Common myeloid progenitor, CD34-positive (primary cell): ENCODE measurements around the gene TAAR1.

Experiments
- CTCF ChIA-PET: fragments of 350-600 bp; sonication (Branson Sonifier 250); formaldehyde crosslinking; loops from one replicate; lab custom pipeline; 2021; ENCODE audit warnings: antibody characterized with exemption; lab: Charles Lee
- POLR2A ChIA-PET: fragments of 350-600 bp; sonication (Branson Sonifier 250); formaldehyde crosslinking; loops from one replicate; lab custom pipeline; 2021; ENCODE audit warnings: antibody characterized with exemption; lab: Charles Lee
- DNase-seq, 3 donors: peaks; one replicate each; pipeline versions ENCODE4 v3.0.0 to v3.0.0-alpha.2; 2013
- H3K27ac ChIP-seq, 2 experiments: 1 replicate in 1 of 2; 2 replicates in 1 of 2; pipeline ENCODE4 v1.7.0; 2013; ENCODE audit warnings: inconsistent platforms in 2 of 2, low read length in 2 of 2, mild to moderate bottlenecking in 2 of 2, low read depth in 1 of 2, moderate library complexity in 1 of 2; ENCODE audit not compliant: severe bottlenecking in 2 of 2, insufficient read depth in 1 of 2, poor library complexity in 1 of 2
- H3K27me3 ChIP-seq, 5 experiments: replicated peaks in 2 of 5; 1 replicate in 3 of 5; 2 replicates in 2 of 5; pipeline versions ENCODE4 v1.6.1 to v1.7.0; 2013; ENCODE audit warnings: low read length in 4 of 5, mild to moderate bottlenecking in 2 of 5, moderate library complexity in 2 of 5, inconsistent platforms in 1 of 5; ENCODE audit not compliant: insufficient read depth in 5 of 5, control insufficient read depth in 4 of 5
- H3K36me3 ChIP-seq, 4 experiments: 1 replicate in 2 of 4; 2 replicates in 2 of 4; pipeline versions ENCODE4 v1.6.1 to v1.7.0; 2013; ENCODE audit warnings: low read length in 3 of 4, control low read depth in 1 of 4, mild to moderate bottlenecking in 1 of 4; ENCODE audit not compliant: control insufficient read depth in 4 of 4, insufficient read depth in 4 of 4
- H3K4me1 ChIP-seq, 4 experiments: 1 replicate in 3 of 4; 2 replicates in 1 of 4; pipeline versions ENCODE4 v1.6.1 to v1.7.1; 2013; ENCODE audit warnings: low read length in 3 of 4, mild to moderate bottlenecking in 3 of 4, control low read depth in 1 of 4, inconsistent platforms in 1 of 4, moderate library complexity in 1 of 4; ENCODE audit not compliant: control insufficient read depth in 4 of 4, insufficient read depth in 4 of 4; ENCODE audit errors: control extremely low read depth in 1 of 4
- H3K4me3 ChIP-seq, 7 experiments: 1 replicate in 4 of 7; 2 replicates in 3 of 7; pipeline versions ENCODE4 v1.5.1 to v1.7.0; 2013; ENCODE audit warnings: mild to moderate bottlenecking in 7 of 7, low read length in 6 of 7, moderate library complexity in 6 of 7, inconsistent platforms in 2 of 7, low read depth in 2 of 7, control low read depth in 1 of 7; ENCODE audit not compliant: insufficient read depth in 4 of 7, control insufficient read depth in 1 of 7; ENCODE audit errors: extremely low read depth in 1 of 7
- H3K9me3 ChIP-seq, 5 experiments: 1 replicate in 4 of 5; 2 replicates in 1 of 5; pipeline versions ENCODE4 v1.6.1 to v1.7.1; 2013; ENCODE audit warnings: low read length in 4 of 5, mild to moderate bottlenecking in 2 of 5, inconsistent platforms in 1 of 5, low read depth in 1 of 5, moderate library complexity in 1 of 5; ENCODE audit not compliant: control insufficient read depth in 4 of 5, insufficient read depth in 2 of 5; ENCODE audit errors: control extremely low read depth in 1 of 5
- WGBS: methylation state at CpG from one replicate; pipeline ENCODE4 v1.1.5; 2013; ENCODE audit not compliant: insufficient coverage; 5-methylcytosine and 5-hydroxymethylcytosine counted together

TAAR1 gene

GRCh38 chr6:132693478-132693877 lies 34.5 kb upstream of the TAAR1 start:
- Histone ChIP-seq H3K4me1 (no peaks in the 10 kb centered on the region), H3K9me3 (peaks cover 0 to 15% (median 4%) of the 10 kb centered on the region in 5 experiments), H3K27me3 (no peaks in the 10 kb centered on the region), H3K27ac (no peak overlapping the region), H3K36me3 (peaks cover 0 to 2% (median 0%) of the 10 kb centered on the region in 4 experiments), H3K4me3 (no peak overlapping the region)
- WGBS = 78% methylated on average over 3 of the region's 3 CpGs
- no peak for DNase-seq
- CTCF ChIA-PET = no interaction called here
- POLR2A ChIA-PET = no interaction called here

DNA sequence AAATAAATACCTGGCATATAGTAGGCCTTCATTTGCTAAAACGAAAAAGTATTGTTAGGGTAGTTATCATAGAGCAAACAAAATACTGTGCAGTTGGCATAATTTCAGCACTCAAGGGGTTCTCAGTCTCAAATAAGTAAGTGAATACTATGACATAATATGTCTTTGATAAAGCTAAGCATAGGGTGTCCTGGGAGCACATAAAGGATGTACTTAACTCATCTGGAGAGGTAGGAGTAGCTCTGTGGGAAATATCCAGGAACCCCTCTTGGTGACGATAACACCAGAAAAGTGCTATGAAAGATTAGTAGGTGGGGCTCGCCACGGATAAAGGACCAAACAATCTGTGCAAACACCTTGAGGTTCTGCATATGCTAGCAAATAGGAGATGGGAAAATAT lies 31.7 kb upstream of the TAAR1 start:
- H3K4me3 ChIP-seq = no peak overlapping the region
- CTCF ChIA-PET = no interaction called here
- H3K4me1 ChIP-seq = no peaks in the 10 kb centered on the region
- H3K27ac ChIP-seq = no peak overlapping the region
- H3K36me3 ChIP-seq = peaks cover 0 to 2% (median 0%) of the 10 kb centered on the region in 4 experiments
- no peaks in the 10 kb centered on the region for H3K27me3 ChIP-seq
- whole genome bisulfite sequencing = 97% methylated on average over 3 of the region's 4 CpGs
- POLR2A ChIA-PET = no interaction called here
- DNase-seq = no peak
- H3K9me3 ChIP-seq = peaks cover 0 to 4% (median 4%) of the 10 kb centered on the region in 5 experiments

GRCh38 chr6:132687306-132687705 lies 28.3 kb upstream of the TAAR1 start:
- Histone ChIP-seq H3K4me1 (no peaks in the 10 kb centered on the region), H3K27ac (no peak overlapping the region), H3K9me3 (peaks cover 0 to 3% (median 0%) of the 10 kb centered on the region in 5 experiments), H3K27me3 (no peaks in the 10 kb centered on the region), H3K4me3 (no peak overlapping the region), H3K36me3 (peaks cover 0 to 6% (median 0%) of the 10 kb centered on the region in 4 experiments)
- no peak for DNase-seq
- CTCF ChIA-PET = interaction anchor here (1.6 kb wide), 1 partner anchor 17 kb away, joined by 4 read pairs; no protein-coding TSS in a partner anchor
- WGBS = 91% methylated on average over 5 of the region's 5 CpGs
- POLR2A ChIA-PET = interaction anchor here (0.6 kb wide), 1 partner anchor 1466 kb away, joined by 3 read pairs; no protein-coding TSS in a partner anchor

GRCh38 chr6:132686531-132686930 lies 27.5 kb upstream of the TAAR1 start:
- H3K9me3 ChIP-seq = peaks cover 0 to 3% (median 0%) of the 10 kb centered on the region in 5 experiments
- H3K4me3 ChIP-seq = no peak overlapping the region
- 100% methylated on average over 2 of the region's 3 CpGs for WGBS
- no peak overlapping the region for H3K27ac ChIP-seq
- H3K36me3 ChIP-seq = peaks cover 0 to 6% (median 0%) of the 10 kb centered on the region in 4 experiments
- no peaks in the 10 kb centered on the region for H3K4me1 ChIP-seq
- H3K27me3 ChIP-seq = no peaks in the 10 kb centered on the region
- POLR2A ChIA-PET = no interaction called here
- CTCF ChIA-PET = no interaction called here
- DNase-seq = no peak

DNA sequence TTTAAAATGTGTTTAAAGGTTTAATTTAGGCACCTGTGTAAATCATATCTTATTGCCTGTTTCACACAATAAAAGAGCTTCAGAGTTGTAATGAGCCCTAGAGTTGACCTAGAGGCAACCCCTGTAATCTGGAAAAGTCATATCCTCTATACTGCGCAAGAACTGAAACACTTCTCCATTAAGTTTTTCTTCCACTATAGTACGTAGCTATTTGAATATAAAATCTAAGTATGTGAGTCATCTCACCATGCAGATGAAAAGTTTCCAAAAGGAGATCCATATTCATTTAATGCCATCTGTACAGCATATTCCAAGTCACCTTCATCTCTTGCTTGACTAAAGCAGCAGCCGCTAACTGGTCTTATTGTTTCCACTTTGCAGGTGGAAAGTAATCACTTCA lies 26.0 kb upstream of the TAAR1 start:
- Histone ChIP-seq H3K27me3 (no peaks in the 10 kb centered on the region), H3K9me3 (peaks cover 0 to 3% (median 0%) of the 10 kb centered on the region in 5 experiments), H3K4me3 (no peak overlapping the region), H3K4me1 (no peaks in the 10 kb centered on the region), H3K36me3 (peaks cover 0 to 6% (median 0%) of the 10 kb centered on the region in 4 experiments), H3K27ac (no peak overlapping the region)
- CTCF ChIA-PET = interaction anchor here (0.6 to 0.9 kb wide), 3 partner anchors 39 to 77 kb away, joined by 3 read pairs; no protein-coding TSS in a partner anchor
- WGBS = no CpG with 5 or more reads among the region's 3 CpGs
- POLR2A ChIA-PET = interaction anchor here (0.5 kb wide), 1 partner anchor 66 kb away, joined by 3 read pairs; no protein-coding TSS in a partner anchor
- DNase-seq = no peak

DNA sequence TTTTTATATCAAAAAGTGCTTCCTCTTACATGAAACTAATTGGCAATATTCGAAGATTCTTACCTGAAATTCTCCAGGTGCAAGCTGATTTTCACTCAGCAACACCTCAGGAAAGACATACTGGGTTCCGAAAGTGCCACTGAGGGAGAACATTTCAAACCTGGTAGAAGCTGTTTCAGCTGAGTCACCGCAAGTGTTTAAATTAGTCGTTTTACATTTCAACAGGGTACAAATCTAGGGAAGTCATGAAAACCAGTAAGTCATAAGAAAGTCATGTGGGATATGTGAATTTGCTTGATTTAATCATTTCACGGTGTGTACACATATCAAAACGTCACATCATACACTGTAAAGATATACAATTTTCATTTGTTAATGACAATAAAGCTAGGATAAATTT lies 25.3 kb upstream of the TAAR1 start:
- 83% methylated on average over 3 of the region's 6 CpGs for WGBS
- Histone ChIP-seq H3K27me3 (no peaks in the 10 kb centered on the region), H3K27ac (no peak overlapping the region), H3K36me3 (peaks cover 0 to 6% (median 0%) of the 10 kb centered on the region in 4 experiments), H3K4me1 (peaks cover 0 to 6% (median 0%) of the 10 kb centered on the region in 4 experiments), H3K9me3 (peaks cover 0 to 3% (median 0%) of the 10 kb centered on the region in 5 experiments), H3K4me3 (no peak overlapping the region)
- ChIA-PET CTCF (interaction anchor here (0.7 kb wide), 1 partner anchor 65 kb away, joined by 3 read pairs; no protein-coding TSS in a partner anchor), POLR2A (no interaction called here)
- no peak for DNase-seq

- Histone ChIP-seq H3K4me3 (no peak overlapping the region), H3K9me3 (peaks cover 0 to 3% (median 0%) of the 10 kb centered on the region in 5 experiments), H3K4me1 (peaks cover 0 to 9% (median 0%) of the 10 kb centered on the region in 4 experiments), H3K27ac (no peak overlapping the region), H3K36me3 (peaks cover 0 to 6% (median 0%) of the 10 kb centered on the region in 4 experiments), H3K27me3 (no peaks in the 10 kb centered on the region)
- DNase-seq = no peak
- 100% methylated on average over 4 of the region's 6 CpGs for whole genome bisulfite sequencing
- POLR2A ChIA-PET = no interaction called here
- CTCF ChIA-PET = interaction anchor here (1.2 kb wide), 1 partner anchor 46 kb away, joined by 3 read pairs; no protein-coding TSS in a partner anchor
Observed at GRCh38 chr6:132683543-132683942, 24.6 kb upstream of the TAAR1 start.
